Nephron progenitor cell (in vitro differentiated cells): ENCODE data around the gene BRAT1.
A peak's percentile ranks its signal among the peaks of the same experiment; 100 is the strongest.
"Not testable (repeated sequence)": the region's sequence is repeated elsewhere in the genome, so short reads cannot be mapped to it uniquely, and the experiment has no call there.

Source experiments
- DNase-seq: peaks from one replicate; pipeline ENCODE4 v3.0.0; 2021
- H3K27ac Mint-ChIP-seq: 2 replicates; pipeline ENCODE4 v1.8.0; 2021; ENCODE audit warnings: mild to moderate bottlenecking, moderate library complexity, mixed read lengths
- H3K27me3 Mint-ChIP-seq: 2 replicates; pipeline ENCODE4 v1.8.0; 2021; ENCODE audit warnings: mild to moderate bottlenecking, low read depth, mixed read lengths; ENCODE audit not compliant: poor library complexity
- H3K36me3 Mint-ChIP-seq: 2 replicates; pipeline ENCODE4 v1.8.0; 2021; ENCODE audit warnings: low read depth, mixed read lengths
- H3K4me1 Mint-ChIP-seq: 2 replicates; pipeline ENCODE4 v1.8.0; 2021; ENCODE audit warnings: mixed read lengths
- H3K4me3 Mint-ChIP-seq: 2 replicates; pipeline ENCODE4 v1.8.0; 2021; ENCODE audit warnings: mild to moderate bottlenecking, moderate library complexity, mixed read lengths
- H3K9me3 Mint-ChIP-seq: 2 replicates; pipeline ENCODE4 v1.8.0; 2021; ENCODE audit warnings: mild to moderate bottlenecking, moderate library complexity, mixed read lengths
- TF ChIP-seq, protein P1 (sequence below): fragments of 200-600 bp; sonication (generic); IDR thresholded peaks from 2 replicates; pipeline ENCODE4 v1.5.0; 2021; ENCODE audit warnings: antibody characterized with exemption

Gene BRAT1

DNA sequence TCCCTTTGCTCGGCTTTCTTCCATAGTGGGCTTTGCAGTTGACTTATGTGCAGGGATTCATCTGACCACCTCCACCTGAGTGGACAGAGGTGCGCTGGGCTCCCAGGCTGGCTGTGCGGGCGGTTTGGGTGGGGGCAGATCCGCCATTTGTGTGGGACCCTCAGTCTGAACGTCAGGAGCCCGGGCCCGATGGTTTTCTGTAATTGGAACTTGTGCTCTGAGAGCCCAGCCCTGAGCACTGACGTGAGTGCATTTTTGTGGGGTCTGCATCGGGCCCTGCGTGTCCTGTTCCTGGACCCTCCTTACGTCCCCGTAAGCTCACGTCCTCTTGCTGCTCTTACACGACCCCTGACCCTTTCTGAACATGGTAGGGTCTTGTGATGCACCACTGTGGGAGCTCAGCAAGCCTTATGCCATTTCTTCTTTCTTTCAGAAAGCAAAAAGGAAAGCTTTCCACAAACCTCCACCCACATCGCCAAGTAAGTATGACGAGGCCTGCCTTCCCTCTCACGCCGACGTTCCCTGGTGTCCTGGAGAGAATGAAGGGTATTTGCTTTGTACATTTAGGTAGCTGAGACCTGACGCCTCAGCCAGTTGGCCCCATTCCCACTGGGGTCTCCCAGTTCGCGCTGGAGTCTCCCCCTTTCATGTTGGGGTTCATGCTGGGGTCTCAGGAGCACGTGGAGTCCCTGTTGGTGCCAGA is 13.3 kb upstream of the BRAT1 start:
- H3K9me3 Mint-ChIP-seq, result no peaks in the 10 kb centered on the region
- peaks cover 3% of the 10 kb centered on the region for H3K27me3 Mint-ChIP-seq
- H3K36me3 Mint-ChIP-seq, result peaks cover 15% of the 10 kb centered on the region
- DNase-seq, result no peak
- peak overlapping the region; percentile 81 for H3K27ac Mint-ChIP-seq
- peaks cover 59% of the 10 kb centered on the region for H3K4me1 Mint-ChIP-seq
- TF ChIP-seq, protein P1, sequence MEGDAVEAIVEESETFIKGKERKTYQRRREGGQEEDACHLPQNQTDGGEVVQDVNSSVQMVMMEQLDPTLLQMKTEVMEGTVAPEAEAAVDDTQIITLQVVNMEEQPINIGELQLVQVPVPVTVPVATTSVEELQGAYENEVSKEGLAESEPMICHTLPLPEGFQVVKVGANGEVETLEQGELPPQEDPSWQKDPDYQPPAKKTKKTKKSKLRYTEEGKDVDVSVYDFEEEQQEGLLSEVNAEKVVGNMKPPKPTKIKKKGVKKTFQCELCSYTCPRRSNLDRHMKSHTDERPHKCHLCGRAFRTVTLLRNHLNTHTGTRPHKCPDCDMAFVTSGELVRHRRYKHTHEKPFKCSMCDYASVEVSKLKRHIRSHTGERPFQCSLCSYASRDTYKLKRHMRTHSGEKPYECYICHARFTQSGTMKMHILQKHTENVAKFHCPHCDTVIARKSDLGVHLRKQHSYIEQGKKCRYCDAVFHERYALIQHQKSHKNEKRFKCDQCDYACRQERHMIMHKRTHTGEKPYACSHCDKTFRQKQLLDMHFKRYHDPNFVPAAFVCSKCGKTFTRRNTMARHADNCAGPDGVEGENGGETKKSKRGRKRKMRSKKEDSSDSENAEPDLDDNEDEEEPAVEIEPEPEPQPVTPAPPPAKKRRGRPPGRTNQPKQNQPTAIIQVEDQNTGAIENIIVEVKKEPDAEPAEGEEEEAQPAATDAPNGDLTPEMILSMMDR, result no peak
- H3K4me3 Mint-ChIP-seq, result no peak overlapping the region

DNA sequence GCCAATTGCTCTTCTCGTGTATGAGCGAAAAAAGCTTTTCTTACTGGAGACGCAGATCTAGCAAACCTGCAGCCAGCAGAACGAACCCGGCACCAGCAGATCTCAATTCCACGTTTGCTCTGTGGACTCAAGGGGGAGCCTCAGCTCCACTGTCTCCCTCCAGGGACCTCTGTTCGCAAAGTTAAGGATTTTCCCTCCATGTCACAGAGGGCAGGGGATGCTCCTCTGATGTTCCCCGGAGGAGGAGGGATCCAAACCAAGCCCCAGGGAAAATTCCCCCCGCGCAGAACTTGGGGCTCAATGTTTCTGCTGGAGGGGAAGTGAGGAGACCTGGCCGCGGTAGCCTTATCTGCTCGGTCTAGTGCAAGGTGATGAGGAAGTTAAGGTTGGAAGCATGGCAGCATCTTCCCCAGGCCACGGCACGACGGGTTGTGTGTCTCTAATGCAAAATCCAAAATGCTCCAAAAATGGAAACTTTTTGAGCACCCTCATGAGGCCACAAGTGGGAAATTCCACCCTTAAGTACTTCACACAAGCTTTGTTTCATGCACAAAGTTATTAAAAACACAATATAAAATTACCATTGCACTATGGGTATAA is 12.5 kb upstream of the BRAT1 start:
- peaks cover 15% of the 10 kb centered on the region for H3K36me3 Mint-ChIP-seq
- H3K27ac Mint-ChIP-seq, result no peak overlapping the region
- TF ChIP-seq, protein P1, result peak; percentile 33
- DNase-seq, result peak; percentile 36
- peaks cover 52% of the 10 kb centered on the region for H3K4me1 Mint-ChIP-seq
- H3K9me3 Mint-ChIP-seq, result no peaks in the 10 kb centered on the region
- peaks cover 3% of the 10 kb centered on the region for H3K27me3 Mint-ChIP-seq
- no peak overlapping the region for H3K4me3 Mint-ChIP-seq

DNA sequence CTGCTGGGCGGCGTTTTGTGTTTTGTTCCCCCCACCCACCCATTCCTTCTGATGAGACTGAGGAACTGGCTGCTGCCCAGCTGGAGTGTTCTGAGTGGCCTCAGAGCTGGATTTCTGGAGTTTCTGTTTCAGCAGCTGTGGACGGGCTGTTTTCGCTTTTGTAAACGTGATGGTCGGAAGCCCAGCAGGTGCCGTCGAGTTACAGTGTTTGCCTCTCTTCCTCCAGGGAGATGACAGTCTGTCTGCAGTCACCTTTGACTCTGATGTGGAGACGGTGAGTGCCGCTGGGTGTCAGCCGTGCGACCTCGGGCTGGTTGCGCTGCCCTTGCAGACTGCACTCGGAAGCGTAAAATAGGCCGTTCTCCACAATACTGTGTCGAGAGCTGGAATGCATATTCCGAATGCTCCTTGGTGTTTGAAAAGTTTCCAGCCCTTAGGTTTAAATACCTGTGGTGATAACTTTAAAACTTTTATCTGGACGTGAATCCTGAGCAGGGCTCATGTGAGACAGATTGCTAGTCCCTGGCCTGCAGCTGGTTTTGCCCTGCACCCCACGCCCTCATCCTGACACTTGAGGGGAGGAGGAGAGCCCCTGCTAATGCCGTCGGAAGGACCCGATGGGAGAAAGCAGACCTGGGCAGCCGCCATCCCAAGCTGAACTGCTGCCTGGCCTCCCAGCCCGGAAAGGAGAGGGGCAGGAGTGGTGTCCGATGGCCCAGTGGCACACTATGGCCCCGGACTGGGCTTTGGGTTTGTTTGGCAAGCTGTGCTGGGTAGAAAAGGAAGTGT is 11.8 kb upstream of the BRAT1 start:
- H3K27ac Mint-ChIP-seq, result no peak overlapping the region
- H3K36me3 Mint-ChIP-seq, result peaks cover 15% of the 10 kb centered on the region
- TF ChIP-seq, protein P1, result no peak
- DNase-seq, result no peak
- no peaks in the 10 kb centered on the region for H3K9me3 Mint-ChIP-seq
- peaks cover 3% of the 10 kb centered on the region for H3K27me3 Mint-ChIP-seq
- H3K4me3 Mint-ChIP-seq, result no peak overlapping the region
- peaks cover 49% of the 10 kb centered on the region for H3K4me1 Mint-ChIP-seq

DNA sequence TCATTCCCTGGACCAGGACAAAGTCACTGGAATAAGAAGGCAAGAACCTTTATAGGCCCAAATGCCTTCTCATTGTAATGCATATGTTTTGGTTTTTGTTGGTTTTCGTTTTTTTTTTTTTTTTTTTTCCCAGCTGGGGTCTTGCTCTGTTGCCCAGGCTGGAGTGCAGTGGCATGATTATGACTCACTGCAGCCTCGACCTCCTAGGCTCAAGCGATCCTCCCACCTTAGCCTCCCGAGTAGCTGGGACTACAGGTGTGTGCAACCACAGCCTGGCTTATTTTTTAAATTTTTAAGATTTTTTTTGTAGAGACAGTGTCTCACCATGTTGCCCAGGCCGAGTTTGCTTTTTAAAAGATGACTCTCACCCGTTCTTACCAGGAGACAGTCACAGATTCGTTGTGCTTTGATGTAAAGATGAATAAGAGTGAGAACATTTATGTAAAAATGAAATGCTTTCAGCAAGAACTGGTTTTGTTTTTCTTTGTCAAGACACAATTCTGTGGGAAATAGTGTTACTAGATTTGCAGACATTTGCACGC is 11.1 kb upstream of the BRAT1 start:
- peaks cover 42% of the 10 kb centered on the region for H3K4me1 Mint-ChIP-seq
- DNase-seq, result no peak
- H3K4me3 Mint-ChIP-seq, result no peak overlapping the region

DNA sequence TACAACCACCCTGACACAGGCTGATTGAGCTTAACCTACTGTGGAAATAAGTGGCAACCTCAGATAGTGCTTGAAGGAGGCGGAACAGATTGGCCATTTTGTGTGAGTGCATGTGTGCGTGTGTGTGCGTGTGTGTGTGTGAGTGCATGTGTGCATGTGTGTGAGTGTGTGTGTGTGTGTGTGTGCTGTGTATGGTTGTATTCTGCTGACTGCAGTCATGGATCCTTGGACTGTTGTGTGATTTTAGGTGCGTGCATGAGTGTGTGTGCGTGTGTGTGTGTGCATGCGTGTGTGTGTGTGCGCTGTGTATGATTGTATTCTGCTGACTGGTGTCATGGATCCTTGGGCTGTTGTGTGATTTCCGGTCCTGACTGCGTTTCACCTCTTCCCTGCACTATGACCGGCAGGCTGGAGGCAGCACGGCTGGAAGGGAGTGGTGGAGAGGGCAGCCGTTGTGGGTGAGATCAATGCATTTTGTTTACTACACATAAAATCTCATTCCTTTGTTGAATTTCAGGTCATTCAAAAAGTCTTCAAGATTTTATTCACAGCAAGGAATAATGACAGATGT is 9.7 kb upstream of the BRAT1 start:
- TF ChIP-seq, protein P1, result no peak
- peaks cover 37% of the 10 kb centered on the region for H3K4me1 Mint-ChIP-seq
- H3K27ac Mint-ChIP-seq, result peak overlapping the region; percentile 11
- no peak overlapping the region for H3K4me3 Mint-ChIP-seq
- H3K9me3 Mint-ChIP-seq, result no peaks in the 10 kb centered on the region
- peaks cover under 1% of the 10 kb centered on the region for H3K27me3 Mint-ChIP-seq
- H3K36me3 Mint-ChIP-seq, result peaks cover 15% of the 10 kb centered on the region
- no peak for DNase-seq

More for the DNA sequence above, 11.1 kb upstream of the BRAT1 start:
- TF ChIP-seq, protein P1, result no peak
- Mint-ChIP-seq H3K27ac (no peak overlapping the region), H3K9me3 (no peaks in the 10 kb centered on the region), H3K27me3 (peaks cover 1% of the 10 kb centered on the region), H3K36me3 (peaks cover 15% of the 10 kb centered on the region)

DNA sequence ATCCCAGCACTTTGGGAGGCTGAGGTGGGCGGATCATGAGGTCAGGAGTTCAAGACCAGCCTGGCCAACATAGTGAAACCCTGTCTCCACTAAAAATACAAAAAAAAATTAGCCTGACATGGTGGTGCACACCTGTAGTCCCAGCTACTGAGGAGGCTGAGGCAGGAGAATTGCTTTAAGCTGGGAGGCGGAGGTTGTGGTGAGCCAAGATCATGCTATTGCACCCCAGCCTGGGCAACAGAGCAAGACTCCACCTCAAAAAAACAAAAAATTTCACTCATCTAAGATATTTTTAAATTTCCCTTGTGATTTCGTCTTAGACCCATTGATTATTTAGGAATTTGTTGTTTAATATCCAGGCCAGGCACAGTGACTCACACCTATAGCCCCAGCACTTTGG is 8.6 kb upstream of the BRAT1 start:
- Mint-ChIP-seq H3K36me3 (peaks cover 15% of the 10 kb centered on the region), H3K4me1 (peaks cover 30% of the 10 kb centered on the region)
- H3K27me3 Mint-ChIP-seq, H3K9me3 Mint-ChIP-seq, H3K27ac Mint-ChIP-seq, H3K4me3 Mint-ChIP-seq, DNase-seq: not testable (repeated sequence)
